HEK293 (cell line): Measurements from ENCODE around the gene SLC6A9.

Experiments
- ZNF146 ChIP-seq: fragments of 450-650 bp; formaldehyde crosslinking; IDR thresholded peaks from 2 replicates; pipeline ENCODE4 v1.5.1; 2016; ENCODE audit warnings: missing biosample characterization, missing genetic modification characterization
- ZNF341 ChIP-seq: fragments of 450-650 bp; formaldehyde crosslinking; IDR thresholded peaks from 2 replicates; pipeline ENCODE4; 2016; ENCODE audit warnings: low read depth, missing biosample characterization, missing genetic modification characterization
- ZNF423 ChIP-seq: fragments of 450-650 bp; formaldehyde crosslinking; IDR thresholded peaks from 2 replicates; pipeline ENCODE4 v1.5.1; 2016; ENCODE audit warnings: missing biosample characterization, missing genetic modification characterization
- ZNF776 ChIP-seq: fragments of 450-650 bp; formaldehyde crosslinking; IDR thresholded peaks from 2 replicates; pipeline ENCODE4 v1.5.0; 2017; ENCODE audit warnings: missing biosample characterization, missing genetic modification characterization, borderline replicate concordance
- TF ChIP-seq, protein P1 (sequence below): fragments of 450-650 bp; formaldehyde crosslinking; IDR thresholded peaks from 2 replicates; pipeline ENCODE4 v1.5.1; 2016; ENCODE audit warnings: missing biosample characterization, missing genetic modification characterization
- TF ChIP-seq, protein P2 (sequence below): fragments of 450-650 bp; formaldehyde crosslinking; conservative IDR thresholded peaks from 2 replicates; pipeline ENCODE4 v1.5.1; 2016; ENCODE audit warnings: low read depth, missing biosample characterization, missing genetic modification characterization

DNA sequence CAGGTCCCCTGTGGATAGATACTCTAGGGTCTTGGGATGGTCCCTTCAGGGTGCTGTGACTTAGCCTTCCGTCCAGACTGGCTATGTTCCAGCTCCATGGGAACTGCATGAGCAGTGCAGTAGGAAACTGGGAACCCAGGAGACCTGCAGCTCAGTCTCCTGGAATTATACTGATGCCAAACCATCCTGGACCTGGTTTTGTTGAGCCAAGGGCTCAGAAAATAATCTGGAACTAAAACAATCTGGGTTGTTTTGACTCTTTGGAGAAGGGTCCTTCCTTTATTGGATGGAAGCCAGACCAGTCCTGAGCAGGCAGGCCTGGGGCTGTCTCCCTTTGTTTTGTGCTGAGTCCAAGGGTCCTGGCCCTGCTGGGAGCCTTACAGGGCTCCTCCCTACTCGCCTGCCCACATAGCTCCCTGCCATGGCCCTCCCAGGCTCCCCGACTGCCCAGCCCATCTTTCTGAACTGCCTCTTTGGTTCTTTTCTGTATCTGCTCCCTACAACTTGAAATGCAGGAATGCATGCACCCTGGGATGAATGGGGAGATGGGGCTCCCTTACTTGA lies 83.3 kb downstream of the SLC6A9 start:
- TF ChIP-seq ZNF341 (tag by site-specific recombination), result no peak
- no peak for TF ChIP-seq ZNF776
- TF ChIP-seq, protein P1, sequence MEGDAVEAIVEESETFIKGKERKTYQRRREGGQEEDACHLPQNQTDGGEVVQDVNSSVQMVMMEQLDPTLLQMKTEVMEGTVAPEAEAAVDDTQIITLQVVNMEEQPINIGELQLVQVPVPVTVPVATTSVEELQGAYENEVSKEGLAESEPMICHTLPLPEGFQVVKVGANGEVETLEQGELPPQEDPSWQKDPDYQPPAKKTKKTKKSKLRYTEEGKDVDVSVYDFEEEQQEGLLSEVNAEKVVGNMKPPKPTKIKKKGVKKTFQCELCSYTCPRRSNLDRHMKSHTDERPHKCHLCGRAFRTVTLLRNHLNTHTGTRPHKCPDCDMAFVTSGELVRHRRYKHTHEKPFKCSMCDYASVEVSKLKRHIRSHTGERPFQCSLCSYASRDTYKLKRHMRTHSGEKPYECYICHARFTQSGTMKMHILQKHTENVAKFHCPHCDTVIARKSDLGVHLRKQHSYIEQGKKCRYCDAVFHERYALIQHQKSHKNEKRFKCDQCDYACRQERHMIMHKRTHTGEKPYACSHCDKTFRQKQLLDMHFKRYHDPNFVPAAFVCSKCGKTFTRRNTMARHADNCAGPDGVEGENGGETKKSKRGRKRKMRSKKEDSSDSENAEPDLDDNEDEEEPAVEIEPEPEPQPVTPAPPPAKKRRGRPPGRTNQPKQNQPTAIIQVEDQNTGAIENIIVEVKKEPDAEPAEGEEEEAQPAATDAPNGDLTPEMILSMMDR (tag by site-specific recombination), result no peak
- no peak for TF ChIP-seq ZNF146
- TF ChIP-seq, protein P2, sequence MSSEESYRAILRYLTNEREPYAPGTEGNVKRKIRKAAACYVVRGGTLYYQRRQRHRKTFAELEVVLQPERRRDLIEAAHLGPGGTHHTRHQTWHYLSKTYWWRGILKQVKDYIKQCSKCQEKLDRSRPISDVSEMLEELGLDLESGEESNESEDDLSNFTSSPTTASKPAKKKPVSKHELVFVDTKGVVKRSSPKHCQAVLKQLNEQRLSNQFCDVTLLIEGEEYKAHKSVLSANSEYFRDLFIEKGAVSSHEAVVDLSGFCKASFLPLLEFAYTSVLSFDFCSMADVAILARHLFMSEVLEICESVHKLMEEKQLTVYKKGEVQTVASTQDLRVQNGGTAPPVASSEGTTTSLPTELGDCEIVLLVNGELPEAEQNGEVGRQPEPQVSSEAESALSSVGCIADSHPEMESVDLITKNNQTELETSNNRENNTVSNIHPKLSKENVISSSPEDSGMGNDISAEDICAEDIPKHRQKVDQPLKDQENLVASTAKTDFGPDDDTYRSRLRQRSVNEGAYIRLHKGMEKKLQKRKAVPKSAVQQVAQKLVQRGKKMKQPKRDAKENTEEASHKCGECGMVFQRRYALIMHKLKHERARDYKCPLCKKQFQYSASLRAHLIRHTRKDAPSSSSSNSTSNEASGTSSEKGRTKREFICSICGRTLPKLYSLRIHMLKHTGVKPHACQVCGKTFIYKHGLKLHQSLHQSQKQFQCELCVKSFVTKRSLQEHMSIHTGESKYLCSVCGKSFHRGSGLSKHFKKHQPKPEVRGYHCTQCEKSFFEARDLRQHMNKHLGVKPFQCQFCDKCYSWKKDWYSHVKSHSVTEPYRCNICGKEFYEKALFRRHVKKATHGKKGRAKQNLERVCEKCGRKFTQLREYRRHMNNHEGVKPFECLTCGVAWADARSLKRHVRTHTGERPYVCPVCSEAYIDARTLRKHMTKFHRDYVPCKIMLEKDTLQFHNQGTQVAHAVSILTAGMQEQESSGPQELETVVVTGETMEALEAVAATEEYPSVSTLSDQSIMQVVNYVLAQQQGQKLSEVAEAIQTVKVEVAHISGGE (tag by site-specific recombination), result no peak
- no peak for TF ChIP-seq ZNF423 (tag by site-specific recombination)
